ELR (cell line): ENCODE data around the gene STKLD1.
"Not testable (repeated sequence)": the region's sequence is repeated elsewhere in the genome, so short reads cannot be mapped to it uniquely, and the experiment has no call there.

ENCODE experiments used
- DNase-seq: peaks from one replicate; pipeline ENCODE4 v3.0.0-alpha.2; 2015; ENCODE audit warnings: low read depth

The STKLD1 gene

GRCh38 chr9:133443982-133444381 lies 67.8 kb downstream of the STKLD1 start:
- peak; percentile 55 for DNase-seq

GRCh38 chr9:133445293-133445969 lies 69.3 kb downstream of the STKLD1 start:
- DNase-seq, result no peak

- no peak for DNase-seq
Observed at GRCh38 chr9:133448487-133448972, 72.4 kb downstream of the STKLD1 start.

DNA sequence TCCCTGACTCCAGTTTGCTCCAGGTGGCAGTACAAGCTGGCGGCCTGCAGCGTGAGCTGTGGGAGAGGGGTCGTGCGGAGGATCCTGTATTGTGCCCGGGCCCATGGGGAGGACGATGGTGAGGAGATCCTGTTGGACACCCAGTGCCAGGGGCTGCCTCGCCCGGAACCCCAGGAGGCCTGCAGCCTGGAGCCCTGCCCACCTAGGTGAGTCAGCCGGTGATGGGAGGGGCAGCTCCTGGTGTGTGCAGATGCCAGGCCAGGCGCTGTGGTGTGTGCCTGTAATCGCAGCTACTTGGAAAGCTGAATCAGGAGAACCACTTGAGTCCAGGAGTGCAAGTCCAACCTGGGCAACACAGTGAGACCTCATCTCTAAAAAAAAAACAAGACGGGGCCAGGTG lies 73.6 kb downstream of the STKLD1 start:
- DNase-seq, result peak; percentile 46

- not testable (repeated sequence) for DNase-seq
Observed at GRCh38 chr9:133451865-133452264, 75.7 kb downstream of the STKLD1 start.

GRCh38 chr9:133452562-133452961 lies 76.4 kb downstream of the STKLD1 start:
- DNase-seq, result no peak

GRCh38 chr9:133453651-133454050 lies 77.5 kb downstream of the STKLD1 start:
- DNase-seq, result no peak

DNA sequence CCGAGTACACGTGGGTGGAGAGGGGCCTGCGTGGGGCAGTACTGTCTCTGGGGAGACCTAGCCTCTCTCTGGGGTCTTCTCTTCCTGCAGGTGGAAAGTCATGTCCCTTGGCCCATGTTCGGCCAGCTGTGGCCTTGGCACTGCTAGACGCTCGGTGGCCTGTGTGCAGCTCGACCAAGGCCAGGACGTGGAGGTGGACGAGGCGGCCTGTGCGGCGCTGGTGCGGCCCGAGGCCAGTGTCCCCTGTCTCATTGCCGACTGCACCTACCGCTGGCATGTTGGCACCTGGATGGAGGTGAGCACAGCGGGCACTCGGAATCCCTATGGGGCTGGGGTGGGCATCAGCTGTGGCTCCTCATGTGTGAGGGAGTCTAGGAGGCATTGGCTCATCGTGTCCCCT lies 78.2 kb downstream of the STKLD1 start:
- no peak for DNase-seq

DNA sequence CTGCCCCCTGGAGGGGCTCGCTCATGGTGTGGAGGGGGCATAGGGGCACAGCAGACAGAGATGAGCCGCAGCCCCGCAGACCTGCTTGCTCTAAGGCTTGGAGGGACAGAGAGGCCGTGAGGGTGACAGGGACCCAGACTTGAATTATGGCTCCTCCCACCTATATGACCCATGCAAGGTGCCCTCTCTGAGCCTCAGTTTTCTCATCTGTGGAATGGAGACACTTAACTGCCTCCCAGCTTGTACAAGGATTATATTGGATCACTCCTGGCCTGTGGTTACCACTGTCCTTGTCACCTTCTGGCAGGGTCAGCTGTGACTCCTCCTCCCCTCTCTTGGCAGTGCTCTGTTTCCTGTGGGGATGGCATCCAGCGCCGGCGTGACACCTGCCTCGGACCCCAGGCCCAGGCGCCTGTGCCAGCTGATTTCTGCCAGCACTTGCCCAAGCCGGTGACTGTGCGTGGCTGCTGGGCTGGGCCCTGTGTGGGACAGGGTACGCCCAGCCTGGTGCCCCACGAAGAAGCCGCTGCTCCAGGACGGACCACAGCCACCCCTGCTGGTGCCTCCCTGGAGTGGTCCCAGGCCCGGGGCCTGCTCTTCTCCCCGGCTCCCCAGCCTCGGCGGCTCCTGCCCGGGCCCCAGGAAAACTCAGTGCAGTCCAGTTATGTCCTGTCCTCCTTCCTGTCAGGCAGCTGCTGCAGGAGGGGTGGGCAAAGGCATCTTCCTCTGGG lies 78.9 kb downstream of the STKLD1 start:
- no peak for DNase-seq
